ENCODE data around the gene AK8. TPM values are rescaled to one million over a fixed set of nuclear protein-coding genes. Genes with fewer than 3 reads are reported as not detected.

The AK8 gene
- total RNA-seq, 1 experiment from 2014 or later: 0.13 TPM

DNA sequence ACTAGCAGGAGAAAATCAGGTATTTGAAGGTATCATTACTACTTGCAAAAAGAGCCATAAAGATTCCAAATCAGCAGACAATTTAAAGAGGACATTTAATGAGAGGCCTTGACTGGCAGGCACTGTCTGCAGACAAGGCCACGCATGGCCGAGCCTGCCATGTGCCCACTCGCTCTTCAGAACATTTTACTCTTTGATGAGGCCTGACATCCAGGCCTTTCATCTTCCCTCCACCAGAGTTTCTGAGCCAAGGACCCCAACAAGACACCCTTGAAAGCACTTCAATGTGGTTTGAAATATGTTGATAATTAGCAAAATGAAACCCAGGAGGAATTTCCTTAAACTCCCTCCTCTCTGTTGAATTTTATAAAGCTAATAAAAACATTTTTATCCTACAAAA, 16.4 kb downstream of the AK8 start:
- H3K9me3 ChIP-seq (replicated peaks): no peaks in the 10 kb centered on the region
- H3K4me1 ChIP-seq (replicated peaks): no peaks in the 10 kb centered on the region
- no peaks in the 10 kb centered on the region; the same call in 1 of the 2 replicates for H3K27me3 ChIP-seq (replicated peaks)
- no peak overlapping the region for H3K4me3 ChIP-seq
- no peak overlapping the region for H3K27ac ChIP-seq
- DNase-seq (ENCODE audit: low read depth in 1 of 2, low spot score in 2 of 2): no peak
- no peaks in the 10 kb centered on the region for H3K36me3 ChIP-seq

DNA sequence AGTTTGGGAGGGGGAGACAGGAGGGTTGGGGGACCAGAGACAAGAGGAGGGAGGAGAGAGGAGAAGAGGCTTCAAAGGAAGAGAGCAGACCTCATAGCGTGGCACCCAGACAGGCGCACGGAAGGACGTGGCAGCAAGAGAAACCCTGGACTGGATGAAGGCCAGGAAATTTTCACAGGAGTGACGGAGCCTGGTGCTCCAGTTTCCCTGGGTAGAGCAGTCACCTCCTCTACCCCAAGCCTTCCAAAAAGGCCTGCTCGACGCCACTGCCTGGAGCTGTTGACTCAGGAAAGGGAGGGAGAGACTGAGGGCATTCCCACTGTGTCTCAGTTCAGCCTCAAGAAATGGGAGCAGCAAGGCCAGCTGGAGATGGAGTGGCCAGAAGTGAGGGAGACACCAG, 19.3 kb downstream of the AK8 start:
- no peaks in the 10 kb centered on the region for H3K27me3 ChIP-seq (replicated peaks)
- H3K36me3 ChIP-seq: no peaks in the 10 kb centered on the region
- no peak for DNase-seq (ENCODE audit: low read depth in 1 of 2, low spot score in 2 of 2)
- H3K4me1 ChIP-seq (replicated peaks): no peaks in the 10 kb centered on the region
- no peaks in the 10 kb centered on the region for H3K9me3 ChIP-seq (replicated peaks)
- no peak overlapping the region for H3K4me3 ChIP-seq
- H3K27ac ChIP-seq: no peak overlapping the region

DNA sequence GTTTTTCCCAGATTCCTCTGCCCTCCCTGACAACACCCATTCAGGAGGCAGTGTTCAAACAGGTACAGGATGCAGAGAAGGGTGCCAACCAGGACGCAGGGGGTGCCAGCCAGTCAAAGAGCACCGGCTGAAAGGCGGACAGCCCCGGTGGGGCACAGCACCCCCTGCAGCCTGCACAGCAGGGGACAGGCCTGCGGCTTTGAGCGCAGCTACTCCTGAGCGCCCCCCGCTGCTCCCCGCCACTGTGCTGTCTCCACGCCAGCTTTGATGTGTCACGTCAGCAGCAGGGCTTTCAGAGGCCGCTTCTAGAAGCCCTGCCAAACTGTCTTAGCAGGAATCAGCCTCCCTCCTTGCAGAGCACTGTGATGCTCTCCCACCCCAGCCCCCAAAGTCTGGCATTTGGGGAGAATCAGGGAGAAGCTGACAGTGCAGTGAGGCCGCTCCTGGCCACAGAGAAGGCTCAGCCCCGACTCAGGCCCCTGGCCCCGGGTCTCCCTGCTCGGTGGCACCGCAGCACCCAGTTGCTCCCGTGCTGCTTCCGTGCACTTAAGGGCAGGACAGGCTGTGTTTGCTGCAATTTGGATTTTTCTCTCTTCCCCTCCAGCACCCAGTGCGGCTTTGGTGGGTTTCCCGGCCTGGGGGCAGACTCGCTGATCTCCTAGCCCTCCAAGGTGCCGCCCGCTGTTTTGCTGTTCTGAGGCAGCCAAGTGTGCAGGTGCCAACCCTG, 20.3 kb downstream of the AK8 start:
- no peaks in the 10 kb centered on the region for H3K36me3 ChIP-seq
- DNase-seq (ENCODE audit: low read depth in 1 of 2, low spot score in 2 of 2): no peak
- no peak overlapping the region for H3K27ac ChIP-seq

DNA sequence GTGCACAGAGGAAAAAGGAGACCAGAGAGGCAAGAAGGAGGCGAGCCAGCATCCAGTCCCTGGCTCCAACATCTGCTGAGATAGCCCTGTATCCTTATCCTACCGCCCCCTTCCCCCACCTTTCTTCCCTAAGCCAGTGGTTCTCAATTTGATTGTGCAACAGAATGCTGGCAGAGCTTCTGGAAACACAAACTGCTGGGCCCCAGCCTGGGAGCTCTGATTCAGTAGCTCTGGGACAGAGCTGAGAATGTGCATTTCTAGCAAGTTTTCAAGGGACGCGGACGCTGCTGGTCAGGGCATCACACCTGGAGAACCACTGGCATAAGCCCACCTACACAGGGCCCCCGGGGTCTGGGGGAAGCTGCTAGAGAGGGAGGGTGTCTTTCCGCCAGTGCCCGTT, 21.1 kb downstream of the AK8 start:
- Histone ChIP-seq H3K4me3 (no peak overlapping the region), H3K27ac (no peak overlapping the region), H3K36me3 (no peaks in the 10 kb centered on the region), H3K4me1 (replicated peaks) (no peaks in the 10 kb centered on the region), H3K9me3 (replicated peaks) (no peaks in the 10 kb centered on the region), H3K27me3 (replicated peaks) (no peaks in the 10 kb centered on the region)
- DNase-seq (ENCODE audit: low read depth in 1 of 2, low spot score in 2 of 2): no peak

More for the DNA sequence above, 20.3 kb downstream of the AK8 start:
- no peaks in the 10 kb centered on the region for H3K4me1 ChIP-seq (replicated peaks)
- H3K4me3 ChIP-seq: no peak overlapping the region
- H3K27me3 ChIP-seq (replicated peaks): no peaks in the 10 kb centered on the region
- no peaks in the 10 kb centered on the region for H3K9me3 ChIP-seq (replicated peaks)

DNA sequence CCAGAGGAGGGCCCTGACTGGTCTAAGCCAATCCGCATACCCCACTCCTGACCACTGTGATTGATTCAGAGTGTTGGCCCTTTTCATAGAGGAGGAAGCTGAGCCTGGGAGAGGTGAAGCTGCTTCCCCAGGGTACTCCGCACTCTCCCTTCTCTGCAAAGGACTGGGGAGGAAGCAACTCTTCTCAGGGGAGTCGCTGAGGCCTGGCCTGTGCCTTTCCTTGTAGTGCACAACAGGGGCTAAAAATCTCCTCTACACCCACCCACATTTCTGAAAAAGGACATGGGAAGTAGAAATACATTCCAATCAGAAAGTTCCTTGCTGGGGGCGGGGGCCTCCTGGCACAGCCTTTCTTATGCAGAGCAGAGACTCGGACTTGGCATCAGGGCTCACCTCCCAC, 22.2 kb downstream of the AK8 start:
- DNase-seq (ENCODE audit: low read depth in 1 of 2, low spot score in 2 of 2): no peak
- no peaks in the 10 kb centered on the region for H3K4me1 ChIP-seq (replicated peaks)
- H3K9me3 ChIP-seq (replicated peaks): no peaks in the 10 kb centered on the region
- no peaks in the 10 kb centered on the region for H3K36me3 ChIP-seq
- no peaks in the 10 kb centered on the region for H3K27me3 ChIP-seq (replicated peaks)
- no peak overlapping the region for H3K4me3 ChIP-seq
- no peak overlapping the region for H3K27ac ChIP-seq

DNA sequence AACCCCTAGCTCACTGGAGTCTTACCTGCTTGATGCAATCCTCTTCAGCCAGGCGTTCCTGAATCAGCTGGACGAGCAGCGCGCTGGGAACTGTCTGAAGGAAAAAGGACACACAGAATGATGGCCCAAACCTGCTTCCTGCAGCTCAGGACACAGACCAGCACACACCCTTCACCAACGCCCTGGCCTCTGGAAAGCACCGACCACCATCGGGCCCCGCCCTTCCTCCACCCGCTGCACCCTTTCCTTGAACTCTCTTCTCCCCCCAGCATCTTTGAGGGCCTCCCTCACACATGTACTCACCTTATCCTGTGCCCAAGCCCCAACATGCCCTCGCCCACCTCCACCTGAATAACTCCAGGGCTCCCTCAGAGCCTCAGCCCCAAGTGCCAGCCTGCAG, 23.3 kb downstream of the AK8 start:
- Histone ChIP-seq H3K9me3 (replicated peaks) (no peaks in the 10 kb centered on the region), H3K4me3 (no peak overlapping the region), H3K36me3 (no peaks in the 10 kb centered on the region), H3K4me1 (replicated peaks) (no peaks in the 10 kb centered on the region), H3K27ac (no peak overlapping the region), H3K27me3 (replicated peaks) (no peaks in the 10 kb centered on the region)
- no peak for DNase-seq (ENCODE audit: low read depth in 1 of 2, low spot score in 2 of 2)

DNA sequence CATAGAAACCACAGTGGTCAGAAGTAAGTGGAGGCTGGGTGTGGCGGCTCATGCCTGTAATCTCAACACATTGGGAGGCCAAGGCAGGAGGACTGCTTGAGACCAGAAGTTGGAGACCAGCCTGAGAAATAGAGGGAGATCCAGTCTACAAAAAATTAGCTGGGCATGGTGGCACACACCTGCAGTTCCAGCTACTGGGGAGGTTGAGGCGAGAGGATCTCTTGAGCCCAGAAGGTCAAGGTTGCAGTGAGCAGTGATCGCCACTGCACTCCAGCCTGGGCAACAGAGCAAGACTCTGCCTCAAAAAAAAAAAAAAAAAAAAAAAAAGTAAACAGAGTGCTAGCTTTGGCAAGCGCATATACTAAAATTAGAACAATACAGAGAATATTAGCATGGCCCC, 24.6 kb downstream of the AK8 start:
- H3K4me3 ChIP-seq: no peak overlapping the region
- H3K36me3 ChIP-seq: no peaks in the 10 kb centered on the region
- no peak overlapping the region for H3K27ac ChIP-seq
- no peak for DNase-seq (ENCODE audit: low read depth in 1 of 2, low spot score in 2 of 2)
- no peaks in the 10 kb centered on the region for H3K27me3 ChIP-seq (replicated peaks)
- no peaks in the 10 kb centered on the region for H3K4me1 ChIP-seq (replicated peaks)
- no peaks in the 10 kb centered on the region for H3K9me3 ChIP-seq (replicated peaks)

DNA sequence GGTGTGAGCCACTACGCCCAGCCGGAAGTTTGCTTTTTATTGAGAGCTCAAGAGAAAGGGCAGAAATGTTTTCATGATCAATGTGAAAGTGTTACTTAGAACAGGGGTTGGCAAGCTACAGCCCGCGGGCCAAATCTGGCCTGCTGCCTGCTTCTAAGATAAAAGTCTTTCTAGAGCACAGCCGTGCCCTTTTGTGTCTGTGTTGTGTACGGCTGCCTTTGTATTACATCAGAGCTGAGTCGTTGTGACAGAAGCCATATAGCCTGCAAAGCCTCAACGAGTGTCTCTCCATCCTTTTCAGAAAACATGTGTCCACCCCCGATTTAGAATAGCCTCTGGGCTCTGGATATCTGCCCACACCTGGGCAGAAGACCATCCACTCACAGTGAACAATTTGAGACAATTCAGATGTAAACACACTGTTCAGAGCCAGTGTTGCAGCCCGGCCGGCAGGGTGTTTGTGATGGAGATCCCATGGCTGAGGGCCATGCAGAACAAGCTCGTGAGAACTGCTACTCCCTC, 28.8 kb downstream of the AK8 start:
- no peak for DNase-seq (ENCODE audit: low read depth in 1 of 2, low spot score in 2 of 2)

DNA sequence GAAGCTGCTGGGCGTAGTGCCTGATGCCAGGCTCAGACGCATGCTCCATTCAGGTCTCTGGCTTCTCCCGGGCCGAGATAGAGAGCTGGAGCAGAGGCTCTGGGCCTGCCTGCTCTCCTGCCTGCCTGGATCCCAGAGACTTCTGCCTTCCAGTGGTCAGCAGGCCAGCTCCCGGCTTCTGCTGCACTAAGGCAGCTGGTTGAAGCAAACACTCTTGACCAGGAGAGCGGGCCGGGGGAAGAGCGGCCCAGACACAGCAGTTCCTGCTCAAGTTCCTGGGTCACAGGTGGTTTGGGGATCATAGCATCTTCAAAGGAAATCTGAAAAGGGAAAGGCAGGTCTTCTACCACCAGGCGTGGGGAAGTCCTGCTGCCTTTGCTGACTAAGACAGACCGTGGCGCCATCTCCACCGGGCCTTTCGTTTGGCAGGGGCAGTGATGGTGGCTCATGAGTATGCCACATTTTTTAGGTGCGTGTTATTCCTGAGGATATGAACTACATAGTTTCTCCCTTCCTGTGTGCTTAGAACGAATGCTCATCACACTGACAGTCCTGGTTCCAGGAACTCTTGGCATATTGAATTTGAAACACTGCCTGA, 31.1 kb downstream of the AK8 start:
- H3K36me3 ChIP-seq: no peaks in the 10 kb centered on the region
- no peak for DNase-seq (ENCODE audit: low read depth in 1 of 2, low spot score in 2 of 2)
- no peak overlapping the region for H3K27ac ChIP-seq
- H3K4me3 ChIP-seq: no peak overlapping the region
- no peaks in the 10 kb centered on the region for H3K9me3 ChIP-seq (replicated peaks)
- H3K27me3 ChIP-seq (replicated peaks): peaks cover 3% of the 10 kb centered on the region
- H3K4me1 ChIP-seq (replicated peaks): no peaks in the 10 kb centered on the region

More for the DNA sequence above, 28.8 kb downstream of the AK8 start:
- H3K4me1 ChIP-seq (replicated peaks): no peaks in the 10 kb centered on the region
- H3K36me3 ChIP-seq: no peaks in the 10 kb centered on the region
- no peaks in the 10 kb centered on the region for H3K9me3 ChIP-seq (replicated peaks)
- H3K4me3 ChIP-seq: no peak overlapping the region
- H3K27me3 ChIP-seq (replicated peaks): peaks cover 2% of the 10 kb centered on the region
- no peak overlapping the region for H3K27ac ChIP-seq

DNA sequence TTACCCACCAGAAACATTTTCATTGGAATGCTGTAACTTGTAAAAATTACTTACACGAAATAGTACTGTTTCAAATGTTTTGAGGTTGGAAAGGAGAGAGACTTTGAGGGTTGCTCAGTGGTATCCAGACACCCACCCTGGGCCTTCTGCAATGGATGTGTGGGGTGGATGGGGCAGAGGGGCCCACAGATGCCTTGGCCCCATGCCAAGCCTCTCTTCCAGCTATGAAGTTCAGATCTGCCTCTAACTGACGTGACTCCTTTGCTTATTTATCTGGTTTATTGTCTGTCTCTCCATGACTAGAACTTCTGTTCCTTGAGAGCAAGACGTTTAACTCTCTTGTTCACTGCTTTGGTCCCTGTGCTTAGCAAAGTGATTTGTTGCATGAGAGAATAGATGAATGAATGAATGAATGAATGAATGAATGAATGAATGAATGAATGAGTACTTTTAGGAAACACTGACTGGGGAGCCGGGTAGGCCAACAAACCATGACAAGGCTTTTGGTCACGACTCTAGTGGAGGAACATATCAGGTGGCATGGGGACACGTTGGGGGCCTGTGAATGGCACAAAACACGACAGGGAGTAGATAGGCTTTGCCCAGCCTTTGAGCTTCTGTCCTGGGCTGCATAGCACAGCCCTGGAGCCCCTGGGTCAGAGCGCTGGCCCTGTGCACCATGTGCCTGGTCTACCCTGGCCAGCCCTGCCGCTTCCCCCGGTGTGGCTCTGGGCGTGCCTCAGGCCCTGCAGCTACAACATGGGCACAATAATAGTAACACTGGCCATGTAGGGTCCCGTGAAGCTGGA, 31.8 kb downstream of the AK8 start:
- H3K4me1 ChIP-seq (replicated peaks): no peaks in the 10 kb centered on the region
- H3K36me3 ChIP-seq: no peaks in the 10 kb centered on the region
- H3K27me3 ChIP-seq (replicated peaks): peaks cover 3% of the 10 kb centered on the region
- H3K27ac ChIP-seq: no peak overlapping the region
- no peak for DNase-seq (ENCODE audit: low read depth in 1 of 2, low spot score in 2 of 2)
- H3K9me3 ChIP-seq (replicated peaks): no peaks in the 10 kb centered on the region
- no peak overlapping the region for H3K4me3 ChIP-seq

DNA sequence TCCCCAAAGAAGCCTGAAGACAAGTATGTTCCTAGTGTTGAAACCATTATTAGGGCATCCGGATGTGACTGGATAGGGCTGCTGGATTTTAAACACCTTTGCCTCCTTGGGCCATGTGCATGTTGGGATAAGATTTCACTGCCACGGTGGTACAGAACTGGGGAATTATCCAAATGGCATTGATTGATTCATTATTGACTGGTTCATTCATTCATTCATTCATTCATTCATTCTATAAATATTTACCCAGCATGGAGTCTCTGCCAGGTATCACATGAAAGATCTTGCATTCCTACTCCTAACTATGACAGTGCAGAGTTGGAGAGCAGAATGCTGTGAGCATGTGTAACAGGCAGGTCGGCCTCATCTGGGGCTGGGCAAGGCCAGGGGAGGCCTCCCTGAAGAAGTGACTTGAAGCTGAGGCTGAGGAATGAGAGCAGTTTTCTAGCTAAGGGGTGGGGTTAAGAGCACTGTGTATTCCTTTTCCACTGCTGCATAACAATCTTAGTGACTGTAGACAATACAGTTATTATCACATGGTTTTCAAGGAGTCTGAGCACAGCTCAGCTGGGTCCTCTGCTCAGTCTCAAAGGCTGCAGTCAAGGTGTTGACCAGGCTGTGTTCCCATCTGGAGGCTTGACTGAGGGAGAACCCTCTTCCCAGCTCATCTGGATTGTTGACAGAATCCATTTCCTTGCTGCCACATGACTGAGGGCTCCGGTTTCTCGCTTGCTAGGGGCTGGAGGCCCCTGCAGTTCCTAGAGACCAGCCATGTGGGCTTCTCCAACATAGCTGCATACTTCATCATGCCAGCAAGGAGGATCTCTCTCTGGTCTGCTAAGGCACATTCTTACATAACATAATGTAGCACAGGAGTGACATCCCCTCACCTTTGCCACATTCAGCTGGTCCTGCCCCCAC, 35.7 kb downstream of the AK8 start:
- H3K36me3 ChIP-seq: no peaks in the 10 kb centered on the region
- no peaks in the 10 kb centered on the region for H3K4me1 ChIP-seq (replicated peaks)
- DNase-seq (ENCODE audit: low read depth in 1 of 2, low spot score in 2 of 2): no peak

DNA sequence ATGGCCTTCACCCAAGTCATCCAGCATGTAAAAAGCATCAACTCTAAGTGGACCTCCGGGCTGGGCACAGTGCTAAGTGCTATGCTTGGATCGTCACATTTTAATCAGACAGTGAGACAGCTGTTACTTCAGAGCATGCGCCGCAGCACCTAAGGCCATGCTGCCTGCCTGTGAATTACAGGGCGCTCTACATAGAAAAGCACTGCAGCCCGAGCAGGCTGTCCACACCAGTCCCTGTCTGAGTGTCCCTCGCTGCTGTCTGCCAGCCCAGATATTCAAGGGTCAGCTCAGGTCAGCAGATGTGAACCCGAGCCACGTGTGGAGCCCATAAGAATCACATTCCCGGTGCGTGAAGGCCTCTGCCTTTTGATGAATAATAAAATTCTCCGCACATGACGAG, 37.1 kb downstream of the AK8 start:
- H3K36me3 ChIP-seq: no peaks in the 10 kb centered on the region
- no peak for DNase-seq (ENCODE audit: low read depth in 1 of 2, low spot score in 2 of 2)
- no peak overlapping the region for H3K4me3 ChIP-seq
- H3K27ac ChIP-seq: no peak overlapping the region
- H3K4me1 ChIP-seq (replicated peaks): no peaks in the 10 kb centered on the region
- no peaks in the 10 kb centered on the region for H3K9me3 ChIP-seq (replicated peaks)
- H3K27me3 ChIP-seq (replicated peaks): peaks cover 3% of the 10 kb centered on the region

More for the DNA sequence above, 35.7 kb downstream of the AK8 start:
- Histone ChIP-seq H3K27me3 (replicated peaks) (peaks cover 3% of the 10 kb centered on the region), H3K27ac (no peak overlapping the region), H3K4me3 (no peak overlapping the region), H3K9me3 (replicated peaks) (no peaks in the 10 kb centered on the region)

DNA sequence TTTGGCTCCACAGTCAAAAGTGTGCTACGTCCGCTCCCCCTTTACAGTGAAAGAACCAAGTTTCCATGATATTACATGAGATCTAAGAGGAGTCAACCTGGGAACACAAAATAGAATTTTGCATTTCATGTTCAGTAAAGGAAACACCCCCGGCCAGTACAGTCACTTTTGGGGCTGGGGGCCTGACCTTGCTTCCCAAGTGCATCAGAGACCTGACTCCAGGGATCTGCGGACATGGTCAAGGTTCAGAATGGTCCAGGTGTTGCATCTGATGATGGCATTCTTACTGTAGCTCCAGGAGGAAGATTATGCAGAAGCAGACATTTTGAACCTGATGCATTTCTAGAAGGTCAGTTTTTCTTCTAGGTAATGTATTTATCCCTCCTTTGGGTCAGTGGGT, 39.8 kb downstream of the AK8 start:
- Histone ChIP-seq H3K9me3 (replicated peaks) (no peaks in the 10 kb centered on the region), H3K36me3 (no peaks in the 10 kb centered on the region), H3K4me3 (no peak overlapping the region), H3K4me1 (replicated peaks) (no peaks in the 10 kb centered on the region), H3K27me3 (replicated peaks) (no peaks in the 10 kb centered on the region), H3K27ac (no peak overlapping the region)
- no peak for DNase-seq (ENCODE audit: low read depth in 1 of 2, low spot score in 2 of 2)
